Stomach smooth muscle (tissue), 2 donors: ENCODE data around the gene ITGB2.

Experiments used
- H3K27ac ChIP-seq: one replicate; pipeline ENCODE4 v1.7.0; 2013; ENCODE audit warnings: mild to moderate bottlenecking, low read length, inconsistent platforms
- H3K27me3 ChIP-seq, 2 donors: one replicate each; pipeline ENCODE4 v1.7.0; 2013; ENCODE audit warnings: low read length in 2 of 2; ENCODE audit not compliant: insufficient read depth in 2 of 2, control insufficient read depth in 1 of 2
- H3K36me3 ChIP-seq, 2 donors: one replicate each; pipeline ENCODE4 v1.7.0; 2013; ENCODE audit warnings: low read length in 2 of 2; ENCODE audit not compliant: control insufficient read depth in 2 of 2, insufficient read depth in 2 of 2
- H3K4me1 ChIP-seq: one replicate; pipeline ENCODE4 v1.7.0; 2013; ENCODE audit warnings: low read length; ENCODE audit not compliant: control insufficient read depth, insufficient read depth
- H3K4me3 ChIP-seq, 2 donors: one replicate each; pipeline ENCODE4 v1.7.0; 2013; ENCODE audit warnings: low read length in 2 of 2
- H3K9ac ChIP-seq, 2 donors: one replicate each; pipeline ENCODE4 v1.7.0; 2013; ENCODE audit warnings: low read length in 2 of 2, mild to moderate bottlenecking in 1 of 2
- H3K9me3 ChIP-seq, 2 donors: one replicate each; pipeline ENCODE4 v1.7.0; 2013; ENCODE audit warnings: low read length in 2 of 2; ENCODE audit not compliant: control insufficient read depth in 2 of 2
- donor health status: healthy.
- donor health status: Pancreatic carcinoma.

ITGB2 gene

GRCh38 chr21:44846485-44847260 is 74.0 kb downstream of the ITGB2 start:
- Histone ChIP-seq H3K27me3 (peaks cover 9 to 12% of the 10 kb centered on the region in 2 donors), H3K27ac (no peak overlapping the region), H3K9ac (peak overlapping the region in 1 of 2 donors; percentile 51), H3K36me3 (peaks cover 18 to 26% of the 10 kb centered on the region in 2 donors), H3K9me3 (no peaks in the 10 kb centered on the region), H3K4me3 (peak overlapping the region; percentile 50 to 63), H3K4me1 (peaks cover 16% of the 10 kb centered on the region)

GRCh38 chr21:44846224-44846484 is 74.5 kb downstream of the ITGB2 start:
- H3K36me3 ChIP-seq = peaks cover 15 to 23% of the 10 kb centered on the region in 2 donors
- peak overlapping the region in 1 of 2 donors; percentile 51 for H3K9ac ChIP-seq
- no peak overlapping the region for H3K27ac ChIP-seq
- H3K27me3 ChIP-seq = peaks cover 9 to 15% of the 10 kb centered on the region in 2 donors
- H3K9me3 ChIP-seq = no peaks in the 10 kb centered on the region
- H3K4me1 ChIP-seq = peaks cover 16% of the 10 kb centered on the region
- peak overlapping the region; percentile 50 to 63 for H3K4me3 ChIP-seq

- Histone ChIP-seq H3K27me3 (peaks cover 9 to 16% of the 10 kb centered on the region in 2 donors), H3K36me3 (peaks cover 12 to 18% of the 10 kb centered on the region in 2 donors), H3K9me3 (no peaks in the 10 kb centered on the region), H3K4me3 (peak overlapping the region; percentile 50 to 63), H3K9ac (peak overlapping the region in 1 of 2 donors; percentile 51), H3K4me1 (peaks cover 16% of the 10 kb centered on the region), H3K27ac (no peak overlapping the region)
These were observed 75.1 kb downstream of the ITGB2 start for GRCh38 chr21:44845418-44846223.

GRCh38 chr21:44844256-44844655 is 76.4 kb downstream of the ITGB2 start:
- Histone ChIP-seq H3K4me1 (peaks cover 16% of the 10 kb centered on the region), H3K9ac (no peak overlapping the region), H3K4me3 (no peak overlapping the region), H3K9me3 (no peaks in the 10 kb centered on the region), H3K27me3 (peaks cover 9 to 16% of the 10 kb centered on the region in 2 donors), H3K27ac (no peak overlapping the region), H3K36me3 (peaks cover 0 to 6% of the 10 kb centered on the region in 2 donors)

- H3K9me3 ChIP-seq = no peaks in the 10 kb centered on the region
- no peak overlapping the region for H3K4me3 ChIP-seq
- peaks cover 9 to 16% of the 10 kb centered on the region in 2 donors for H3K27me3 ChIP-seq
- H3K9ac ChIP-seq = no peak overlapping the region
- H3K36me3 ChIP-seq = no peaks in the 10 kb centered on the region
- no peak overlapping the region for H3K27ac ChIP-seq
- H3K4me1 ChIP-seq = peaks cover 16% of the 10 kb centered on the region
These were observed 77.8 kb downstream of the ITGB2 start for GRCh38 chr21:44842721-44843445.

GRCh38 chr21:44842087-44842486 is 78.6 kb downstream of the ITGB2 start:
- Histone ChIP-seq H3K4me1 (peaks cover 16% of the 10 kb centered on the region), H3K9ac (no peak overlapping the region), H3K27ac (no peak overlapping the region), H3K27me3 (peaks cover 9 to 16% of the 10 kb centered on the region in 2 donors), H3K4me3 (no peak overlapping the region), H3K9me3 (no peaks in the 10 kb centered on the region), H3K36me3 (no peaks in the 10 kb centered on the region)

DNA sequence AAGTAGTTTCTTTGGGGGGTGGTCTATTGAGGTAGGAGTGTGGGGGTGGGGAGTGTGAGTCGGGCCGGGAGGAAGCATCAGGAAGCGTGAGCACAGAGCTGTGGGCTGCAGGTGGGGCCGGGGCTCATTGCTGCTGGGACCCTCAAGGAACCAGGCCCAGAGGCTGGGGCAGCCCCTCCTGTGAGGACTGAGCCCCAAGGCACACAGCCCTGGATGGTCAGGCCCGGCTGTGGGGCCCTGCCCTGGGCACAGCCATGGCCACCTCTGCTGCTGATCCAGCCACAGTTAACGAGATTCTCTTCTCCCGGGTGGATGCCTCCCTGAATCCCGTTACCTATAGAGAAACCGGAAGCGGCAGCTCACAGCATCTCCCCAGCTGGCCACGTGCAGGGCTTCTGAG is 79.9 kb downstream of the ITGB2 start:
- H3K27ac ChIP-seq = no peak overlapping the region
- H3K9me3 ChIP-seq = no peaks in the 10 kb centered on the region
- H3K27me3 ChIP-seq = peaks cover 9 to 14% of the 10 kb centered on the region in 2 donors
- H3K4me3 ChIP-seq = no peak overlapping the region
- no peak overlapping the region for H3K9ac ChIP-seq
- H3K4me1 ChIP-seq = peaks cover 8% of the 10 kb centered on the region
- H3K36me3 ChIP-seq = no peaks in the 10 kb centered on the region

GRCh38 chr21:44838951-44839350 is 81.7 kb downstream of the ITGB2 start:
- H3K9ac ChIP-seq = no peak overlapping the region
- H3K9me3 ChIP-seq = no peaks in the 10 kb centered on the region
- peaks cover 3% of the 10 kb centered on the region for H3K4me1 ChIP-seq
- peaks cover 3 to 11% of the 10 kb centered on the region in 2 donors for H3K27me3 ChIP-seq
- H3K27ac ChIP-seq = no peak overlapping the region
- H3K4me3 ChIP-seq = no peak overlapping the region
- no peaks in the 10 kb centered on the region for H3K36me3 ChIP-seq

DNA sequence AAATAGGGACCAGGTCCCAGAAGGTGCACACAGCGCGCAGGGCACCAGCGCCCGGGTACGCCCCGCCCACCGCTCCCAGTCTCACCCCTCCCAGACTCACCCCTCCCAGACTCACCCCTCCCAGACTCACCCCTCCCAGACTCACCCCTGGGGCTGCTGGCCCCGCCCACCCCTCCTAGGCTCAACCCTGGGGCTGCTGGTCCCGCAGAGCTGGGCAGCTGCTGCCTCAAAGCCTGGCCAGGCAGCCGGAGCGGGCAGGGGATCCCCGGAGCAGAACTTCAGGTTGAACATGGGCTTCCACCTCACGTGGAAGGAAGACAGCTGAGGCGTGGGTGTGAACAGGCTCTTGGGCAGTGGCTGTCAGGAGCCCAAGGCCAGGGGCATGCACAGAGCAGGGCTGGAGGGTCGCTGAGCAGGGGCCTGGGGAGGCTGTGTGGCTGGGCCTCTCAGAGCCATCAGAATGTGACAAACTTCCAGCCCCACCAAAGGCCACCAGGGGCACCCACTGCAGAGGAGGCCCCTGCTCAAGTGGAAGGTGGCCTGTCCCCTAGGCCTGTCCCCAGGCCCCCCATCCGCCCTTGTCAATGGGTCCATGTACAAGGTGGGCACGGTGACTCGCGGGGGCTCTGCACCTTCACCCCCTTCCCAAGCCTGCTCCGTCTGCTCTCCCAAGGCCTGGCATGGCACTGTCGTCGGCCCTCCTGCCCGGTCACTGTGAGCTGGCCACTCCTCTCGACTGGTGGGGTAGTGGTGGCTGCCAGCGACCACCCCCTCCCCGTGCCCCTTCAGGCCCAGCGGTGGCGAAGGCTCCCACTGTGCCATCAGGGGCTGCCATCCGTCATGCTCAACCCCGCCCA is 82.4 kb downstream of the ITGB2 start:
- Histone ChIP-seq H3K9ac (no peak overlapping the region), H3K9me3 (no peaks in the 10 kb centered on the region), H3K36me3 (no peaks in the 10 kb centered on the region), H3K4me1 (peaks cover 3% of the 10 kb centered on the region), H3K4me3 (no peak overlapping the region), H3K27me3 (peaks cover 3 to 9% of the 10 kb centered on the region in 2 donors), H3K27ac (no peak overlapping the region)

GRCh38 chr21:44837537-44837936 is 83.2 kb downstream of the ITGB2 start:
- Histone ChIP-seq H3K4me3 (no peak overlapping the region), H3K9me3 (no peaks in the 10 kb centered on the region), H3K36me3 (no peaks in the 10 kb centered on the region), H3K27me3 (peaks cover 2 to 9% of the 10 kb centered on the region in 2 donors), H3K27ac (no peak overlapping the region), H3K9ac (no peak overlapping the region), H3K4me1 (peaks cover 3% of the 10 kb centered on the region)
